Stimulated activated naive CD8-positive, alpha-beta T cell treated with anti-CD3 and anti-CD28 coated beads, Interleukin-15, Interleukin-2, amounts not matched to agents 100 U/mL and 50 U/mL, for 24 hours (primary cell): ENCODE measurements around the gene TNIP2.

Experiments
- ATAC-seq: fragments of 150-1000 bp; cut with Tn5 transposase; one replicate; pipeline ENCODE4 v1.10.0; 2021
- DNase-seq: peaks from one replicate; pipeline ENCODE4 v3.0.0; 2021

The TNIP2 gene, protein sequence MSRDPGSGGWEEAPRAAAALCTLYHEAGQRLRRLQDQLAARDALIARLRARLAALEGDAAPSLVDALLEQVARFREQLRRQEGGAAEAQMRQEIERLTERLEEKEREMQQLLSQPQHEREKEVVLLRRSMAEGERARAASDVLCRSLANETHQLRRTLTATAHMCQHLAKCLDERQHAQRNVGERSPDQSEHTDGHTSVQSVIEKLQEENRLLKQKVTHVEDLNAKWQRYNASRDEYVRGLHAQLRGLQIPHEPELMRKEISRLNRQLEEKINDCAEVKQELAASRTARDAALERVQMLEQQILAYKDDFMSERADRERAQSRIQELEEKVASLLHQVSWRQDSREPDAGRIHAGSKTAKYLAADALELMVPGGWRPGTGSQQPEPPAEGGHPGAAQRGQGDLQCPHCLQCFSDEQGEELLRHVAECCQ

GRCh38 chr4:2755821-2756690 is at the start of gene TNIP2:
TSS of gene TNIP2 (minus strand) at chr4:2756336. CDS start at chr4:2756289, 47 bp downstream.
- ATAC-seq = peak; percentile 81
- DNase-seq = peak; percentile 84

GRCh38 chr4:2804973-2805501 is 48.9 kb upstream of the TNIP2 start:
- ATAC-seq = no peak
- no peak for DNase-seq

- DNase-seq (no peak), ATAC-seq (no peak)
Measured at GRCh38 chr4:2804449-2804972, 48.4 kb upstream of the TNIP2 start.

DNA sequence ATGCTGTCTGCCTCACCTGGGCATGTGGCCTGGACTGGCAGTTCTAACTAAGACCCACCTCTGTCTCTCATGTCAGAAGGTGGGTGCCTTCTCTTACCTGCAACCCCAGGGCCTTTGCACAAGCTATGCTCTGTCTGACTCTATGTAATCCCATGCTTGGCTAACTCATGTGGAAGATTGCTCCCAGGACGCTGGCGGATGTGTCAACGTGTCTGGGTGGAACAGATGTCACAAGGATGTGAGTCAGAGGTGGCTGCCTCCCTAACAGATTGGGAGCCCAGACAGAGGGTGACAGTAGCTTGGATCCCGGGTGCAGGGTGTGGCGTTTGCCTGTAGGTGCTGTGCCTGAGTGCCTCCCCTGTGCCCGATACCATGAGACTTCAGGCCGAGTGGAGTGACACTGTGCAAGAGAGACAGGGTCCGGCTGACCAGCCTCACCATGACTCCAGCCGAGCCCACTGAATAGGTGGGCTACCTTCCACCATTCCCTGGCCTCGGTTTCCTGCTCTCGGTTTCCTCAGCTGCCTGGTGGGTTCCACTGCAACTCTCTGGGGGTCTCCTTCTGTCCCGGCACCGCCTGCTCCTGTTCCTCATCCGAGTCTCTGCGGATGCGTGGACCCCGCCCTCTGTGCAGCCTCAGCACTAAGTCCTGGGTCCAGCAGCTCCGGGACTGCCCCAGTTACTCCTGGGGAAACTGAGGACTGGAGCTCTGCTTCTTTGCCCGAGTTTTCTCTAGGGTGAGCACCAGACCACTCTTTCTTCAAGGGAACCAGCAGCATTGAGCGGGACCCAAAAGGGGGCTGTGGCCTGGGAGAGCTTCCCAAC is 47.7 kb upstream of the TNIP2 start:
- ATAC-seq (no peak), DNase-seq (peak; percentile 7)

GRCh38 chr4:2802618-2803531 is 46.7 kb upstream of the TNIP2 start:
- DNase-seq (no peak), ATAC-seq (no peak)

- ATAC-seq (peak; percentile 51), DNase-seq (peak; percentile 61)
Measured at GRCh38 chr4:2800691-2801596, 44.8 kb upstream of the TNIP2 start.

DNA sequence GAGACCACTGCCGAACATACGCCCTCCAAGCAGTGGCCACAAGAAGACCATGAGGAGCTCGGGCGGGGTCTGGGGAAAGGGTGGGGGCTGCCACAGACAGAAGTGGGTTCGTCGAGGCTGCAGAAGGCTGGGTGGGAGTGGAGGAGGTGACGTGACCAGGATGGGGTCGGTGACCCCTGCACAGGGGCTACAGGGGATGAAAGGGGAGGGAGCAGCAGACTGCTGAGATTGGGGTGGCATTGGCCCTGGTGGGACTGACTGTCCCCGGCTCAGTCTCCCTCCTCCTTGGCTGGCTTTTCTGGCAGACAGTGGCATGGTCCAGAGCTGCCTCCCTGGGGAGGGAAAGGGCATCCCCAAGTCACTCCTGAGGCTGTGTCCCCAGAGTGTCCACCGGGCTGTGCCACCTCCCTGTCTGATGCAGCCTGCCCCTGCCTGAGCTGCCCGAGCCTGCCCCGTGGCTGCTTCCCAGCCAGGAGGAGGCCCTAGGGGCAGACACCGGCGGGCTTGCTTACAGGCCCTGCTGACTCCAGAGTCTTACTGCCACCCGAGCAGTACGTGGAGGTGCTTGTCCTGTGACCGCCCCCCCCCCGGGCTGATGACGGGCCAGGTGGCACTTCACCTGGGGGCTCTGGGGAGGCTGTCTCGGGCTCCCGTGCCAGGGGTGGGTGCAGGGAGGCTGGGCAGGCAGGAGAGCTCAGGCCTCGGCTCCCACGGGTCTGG is 44.0 kb upstream of the TNIP2 start:
- DNase-seq = no peak

GRCh38 chr4:2799224-2799911 is 43.2 kb upstream of the TNIP2 start:
- no peak for DNase-seq
- no peak for ATAC-seq

More for the DNA sequence above, 44.0 kb upstream of the TNIP2 start:
- no peak for ATAC-seq

- DNase-seq (peak; percentile 79), ATAC-seq (peak; percentile 65)
Measured at GRCh38 chr4:2798399-2799223, 42.5 kb upstream of the TNIP2 start.

GRCh38 chr4:2797545-2798305 is 41.6 kb upstream of the TNIP2 start:
- ATAC-seq = peak; percentile 56
- peak; percentile 63 for DNase-seq

GRCh38 chr4:2796849-2797544 is 40.9 kb upstream of the TNIP2 start:
- ATAC-seq (no peak), DNase-seq (no peak)

GRCh38 chr4:2795893-2796848 is 40.0 kb upstream of the TNIP2 start:
- no peak for DNase-seq
- ATAC-seq = no peak

GRCh38 chr4:2795300-2795892 is 39.3 kb upstream of the TNIP2 start:
- ATAC-seq = no peak
- no peak for DNase-seq
